Eye (tissue), 1 donor: ENCODE data around the gene TRIM21.
"Not testable (repeated sequence)": the region's sequence is repeated elsewhere in the genome, so short reads cannot be mapped to it uniquely, and the experiment has no call there.

Experiments used
- DNase-seq: peaks from one replicate; pipeline ENCODE4 v3.0.0-alpha.2; 2015

The TRIM21 gene

DNA sequence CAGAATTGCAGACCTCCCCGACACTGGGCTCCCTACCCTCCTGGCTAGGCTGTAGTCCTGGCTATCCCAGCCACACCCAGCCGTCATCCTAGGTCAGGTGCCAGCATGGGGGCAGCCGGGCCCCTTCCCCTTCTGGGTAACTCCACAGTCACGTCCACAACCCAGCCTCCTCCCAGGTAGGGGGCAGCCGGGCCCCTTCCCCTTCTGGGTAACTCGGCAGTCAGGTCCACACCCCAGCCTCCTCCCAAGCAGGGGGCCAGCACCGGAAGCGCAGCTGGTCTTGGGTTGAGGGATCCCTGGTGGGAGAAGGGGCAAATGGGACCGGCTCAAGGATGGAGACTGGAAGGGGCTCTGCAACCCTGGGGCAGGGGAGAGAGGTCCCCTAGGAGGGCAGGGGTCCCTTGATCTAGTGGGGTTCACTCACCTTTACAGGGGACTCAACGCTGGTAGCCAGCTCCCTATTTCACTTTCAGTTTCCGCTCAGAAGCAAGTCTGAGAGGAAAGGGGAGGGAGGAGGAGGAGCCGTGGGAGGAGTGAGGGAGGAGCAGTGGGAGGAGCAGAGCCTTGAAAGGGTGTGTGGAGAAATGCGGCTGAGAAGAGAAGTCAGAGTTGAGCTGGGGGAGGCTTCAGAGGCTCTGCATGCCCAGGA is at the start of gene TRIM21:
Gene TRIM21, minus strand, starts transcription at position 494 of the 649 bp plus-strand sequence. CDS start 3,293 bp downstream, outside the sequence.
- peak; percentile 92 for DNase-seq

GRCh38 chr11:4441515-4441914 is 48.0 kb upstream of the TRIM21 start:
- no peak for DNase-seq

DNA sequence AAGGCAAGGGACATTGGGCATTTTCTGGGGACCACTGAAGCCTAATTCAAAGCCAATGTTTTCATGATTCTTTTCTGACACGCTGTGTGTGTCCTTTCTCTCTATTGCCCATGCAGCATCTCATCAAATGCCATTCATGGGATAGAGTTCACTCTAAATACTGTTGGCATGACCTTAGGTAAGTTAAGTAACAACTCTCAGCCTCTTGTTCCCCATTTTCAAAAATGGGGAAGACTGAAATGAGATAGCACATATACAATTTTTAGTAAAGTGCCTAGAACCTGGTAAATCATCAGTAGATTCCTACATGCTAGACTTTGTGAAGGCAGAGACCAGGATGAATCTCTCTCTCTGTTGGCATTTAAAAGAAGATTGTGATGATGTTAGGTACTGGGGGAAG is 42.9 kb upstream of the TRIM21 start:
- DNase-seq = no peak

- DNase-seq = no peak
Observed at GRCh38 chr11:4433856-4434255, 40.4 kb upstream of the TRIM21 start.

GRCh38 chr11:4430051-4430450 is 36.5 kb upstream of the TRIM21 start:
- DNase-seq = no peak

GRCh38 chr11:4418403-4418802 is 24.9 kb upstream of the TRIM21 start:
- DNase-seq = no peak

GRCh38 chr11:4416816-4417215 is 23.3 kb upstream of the TRIM21 start:
- DNase-seq = no peak

DNA sequence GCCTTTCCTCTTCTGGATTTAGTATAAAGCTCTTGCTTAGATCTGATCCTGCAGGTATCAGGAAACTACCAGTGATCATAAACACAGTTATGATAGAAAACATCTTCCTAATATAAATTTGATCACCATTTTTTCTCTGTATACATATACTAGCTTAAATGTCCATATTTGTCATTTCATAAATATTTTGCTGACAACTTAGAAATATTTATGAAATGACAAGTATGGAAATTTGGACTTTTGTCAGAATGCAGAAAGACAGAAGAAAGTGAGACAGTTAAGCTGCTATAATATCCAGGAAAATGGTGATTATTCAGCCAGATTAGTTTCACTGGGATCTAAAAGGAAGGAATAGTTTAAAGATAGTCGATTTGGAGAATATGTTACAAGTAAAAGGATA is 22.8 kb upstream of the TRIM21 start:
- no peak for DNase-seq

- not testable (repeated sequence) for DNase-seq
Observed at GRCh38 chr11:4406206-4406605, 12.7 kb upstream of the TRIM21 start.

DNA sequence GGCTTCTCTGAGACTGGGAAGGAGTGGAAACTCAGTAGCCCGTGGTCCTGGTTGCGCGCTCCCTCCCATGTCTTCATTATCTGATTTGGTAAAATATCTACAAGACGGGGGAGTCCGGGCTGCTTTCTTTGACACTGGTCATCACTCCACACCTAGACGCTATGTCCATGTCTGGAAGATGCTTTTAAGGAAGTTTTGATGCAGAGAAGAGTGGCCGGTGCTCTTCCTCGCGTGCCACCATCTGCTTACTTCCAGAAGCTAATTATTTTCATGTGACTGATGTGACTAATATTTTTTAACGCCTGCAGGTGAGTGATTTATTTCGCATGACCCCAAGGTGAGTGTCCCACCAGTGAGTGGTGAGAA is 339 bp upstream of the TRIM21 start:
- no peak for DNase-seq

DNA sequence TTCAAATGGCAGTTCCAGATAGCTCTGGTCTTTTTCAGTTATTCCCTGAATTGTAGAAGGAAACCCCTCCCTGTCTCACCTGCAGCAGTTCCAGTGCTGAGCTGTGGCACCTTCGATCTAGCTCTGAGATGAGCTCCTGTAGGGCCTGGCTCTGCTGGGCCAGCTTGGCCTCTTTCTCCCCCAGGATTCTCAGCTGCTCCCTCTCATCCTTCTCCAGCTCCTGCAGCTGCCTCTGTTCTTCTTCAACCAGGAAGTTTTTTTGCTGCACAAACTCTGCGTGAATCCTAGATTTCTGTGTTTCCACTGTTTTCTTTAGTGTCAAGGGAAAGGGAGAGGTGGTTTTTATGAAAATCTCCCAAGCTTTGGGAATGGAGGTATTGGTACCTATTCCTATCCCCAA is 5.3 kb downstream of the TRIM21 start:
- no peak for DNase-seq

- DNase-seq = no peak
Observed at GRCh38 chr11:4385978-4386740, 7.3 kb downstream of the TRIM21 start.

DNA sequence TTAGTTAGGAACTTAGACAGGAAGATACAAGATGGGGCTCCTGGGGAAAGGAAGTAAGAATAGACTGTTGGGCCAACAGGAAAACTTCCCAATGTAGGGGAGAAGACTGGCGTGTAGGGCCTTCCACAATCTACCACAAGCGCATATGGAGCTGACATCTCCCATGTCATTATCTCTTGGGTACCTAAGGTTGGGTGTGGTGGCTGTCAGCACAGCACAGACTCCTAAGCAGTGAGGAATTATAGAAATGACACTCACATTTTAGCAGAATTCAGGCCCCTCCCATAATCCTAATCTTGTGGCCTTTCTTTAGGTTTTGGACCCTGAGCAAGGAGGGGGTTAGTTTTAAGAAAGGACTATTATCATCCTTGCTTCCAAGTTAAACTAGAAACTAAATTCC is 11.6 kb downstream of the TRIM21 start:
- no peak for DNase-seq

- no peak for DNase-seq
Observed at GRCh38 chr11:4375431-4376140, 17.9 kb downstream of the TRIM21 start.

- no peak for DNase-seq
Observed at GRCh38 chr11:4370166-4370565, 23.3 kb downstream of the TRIM21 start.

GRCh38 chr11:4368286-4368685 is 25.2 kb downstream of the TRIM21 start, which contains the start of gene OR52B4:
Gene OR52B4 (minus strand): TSS chr11:4368386. CDS start chr11:4368295, 91 bp downstream.
- DNase-seq = no peak

DNA sequence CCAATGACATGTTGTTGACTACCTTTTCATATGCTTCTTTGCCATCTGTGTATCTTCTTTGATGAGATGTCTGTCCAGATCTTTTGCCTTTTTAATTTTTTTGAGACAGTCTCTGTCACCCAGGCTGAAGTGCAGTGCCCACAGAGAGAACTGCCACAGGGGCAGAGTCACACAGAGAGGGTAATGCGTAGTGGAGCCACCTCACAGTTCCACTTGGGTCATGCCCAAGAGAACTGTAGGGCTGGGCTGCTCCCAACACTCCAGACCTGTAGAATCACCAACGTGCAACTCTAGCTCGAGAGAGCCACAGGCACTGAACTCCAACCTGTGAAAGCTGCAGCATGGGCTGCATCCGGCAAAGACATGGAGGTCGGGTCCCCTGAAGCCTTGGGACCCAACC is 45.4 kb downstream of the TRIM21 start:
- DNase-seq = not testable (repeated sequence)

GRCh38 chr11:4345366-4345765 is 48.1 kb downstream of the TRIM21 start:
- DNase-seq = not testable (repeated sequence)
